ENCODE measurements around the gene FAM168A. TPM values are rescaled to one million over a fixed set of nuclear protein-coding genes. Genes with fewer than 3 reads are reported as not detected.
A peak's percentile ranks its signal among the peaks of the same experiment; 100 is the strongest.

FAM168A gene
- total RNA-seq, 2 donors from 2014 or later: 30.9 to 40.8 TPM

- Histone ChIP-seq H3K27ac (no peak overlapping the region), H3K36me3 (no peaks in the 10 kb centered on the region), H3K4me3 (no peak overlapping the region), H3K27me3 (no peaks in the 10 kb centered on the region), H3K4me1 (no peaks in the 10 kb centered on the region), H3K9me3 (no peaks in the 10 kb centered on the region)
- no peak for TF ChIP-seq CTCF (IDR thresholded peaks at IDR 0.05)
- DNase-seq (ENCODE audit: low spot score): no peak
Measured at GRCh38 chr11:73612601-73613140, 14.8 kb upstream of the FAM168A start.

GRCh38 chr11:73598719-73599379 is 937 bp upstream of the FAM168A start:
- peak overlapping the region; percentile 85 to 98 for H3K4me3 ChIP-seq
- TF ChIP-seq CTCF (IDR thresholded peaks at IDR 0.05): no peak

GRCh38 chr11:73597336-73597955 is 466 bp downstream of the FAM168A start:
- H3K9me3 ChIP-seq: no peaks in the 10 kb centered on the region
- DNase-seq (ENCODE audit: low spot score): no peak
- no peak for TF ChIP-seq CTCF (IDR thresholded peaks at IDR 0.05)
- H3K36me3 ChIP-seq: no peaks in the 10 kb centered on the region
- peak overlapping the region; percentile 85 to 98 for H3K4me3 ChIP-seq
- H3K4me1 ChIP-seq: peaks cover 0 to 21% of the 10 kb centered on the region in 2 donors
- peak overlapping the region; percentile 88 to 89 for H3K27ac ChIP-seq
- no peaks in the 10 kb centered on the region for H3K27me3 ChIP-seq

More at GRCh38 chr11:73598719-73599379, 937 bp upstream of the FAM168A start:
- Histone ChIP-seq H3K36me3 (no peaks in the 10 kb centered on the region), H3K27ac (peak overlapping the region; percentile 88 to 89), H3K27me3 (no peaks in the 10 kb centered on the region), H3K9me3 (no peaks in the 10 kb centered on the region), H3K4me1 (peaks cover 0 to 21% of the 10 kb centered on the region in 2 donors)
- DNase-seq (ENCODE audit: low spot score): no peak

GRCh38 chr11:73596547-73596946 is 1.4 kb downstream of the FAM168A start:
- Histone ChIP-seq H3K36me3 (no peaks in the 10 kb centered on the region), H3K4me3 (peak overlapping the region in 1 of 2 donors; percentile 85)
- TF ChIP-seq CTCF (IDR thresholded peaks at IDR 0.05): no peak

GRCh38 chr11:73592640-73593039 is 5.3 kb downstream of the FAM168A start:
- H3K27me3 ChIP-seq: no peaks in the 10 kb centered on the region
- H3K9me3 ChIP-seq: no peaks in the 10 kb centered on the region
- no peak overlapping the region for H3K27ac ChIP-seq
- H3K4me1 ChIP-seq: peaks cover 0 to 21% of the 10 kb centered on the region in 2 donors
- TF ChIP-seq CTCF (IDR thresholded peaks at IDR 0.05): no peak
- no peaks in the 10 kb centered on the region for H3K36me3 ChIP-seq
- H3K4me3 ChIP-seq: no peak overlapping the region
- DNase-seq (ENCODE audit: low spot score): no peak

More at GRCh38 chr11:73596547-73596946, 1.4 kb downstream of the FAM168A start:
- peaks cover 0 to 21% of the 10 kb centered on the region in 2 donors for H3K4me1 ChIP-seq
- no peak overlapping the region for H3K27ac ChIP-seq
- no peaks in the 10 kb centered on the region for H3K9me3 ChIP-seq
- no peaks in the 10 kb centered on the region for H3K27me3 ChIP-seq
- DNase-seq (ENCODE audit: low spot score): no peak
